Esophagus squamous epithelium (tissue), 5 donors: ENCODE results near the gene KLF4. TPM values are rescaled to one million over a fixed set of nuclear protein-coding genes. Genes with fewer than 3 reads are reported as not detected.
A peak's percentile ranks its signal among the peaks of the same experiment; 100 is the strongest.

Experiments used
- DNase-seq: peaks from one replicate; lab custom pipeline; 2025; lab: John Stamatoyannopoulos, UW
- H3K27ac ChIP-seq, 4 donors: fragments of 200-600 bp; sonication (generic); one replicate each; pipeline ENCODE4 v1.5.1; 2016 to 2019; ENCODE audit warnings: mild to moderate bottlenecking in 1 of 4
- H3K27me3 ChIP-seq, 4 donors: fragments of 200-600 bp; sonication (generic); 1 replicate in 3 of 4; 2 replicates in 1 of 4; pipeline versions ENCODE4 v1.5.1 to v1.6.0; 2017 to 2021; ENCODE audit warnings: antibody characterized with exemption in 1 of 4
- H3K36me3 ChIP-seq, 3 donors: fragments of 200-600 bp; sonication (generic); one replicate each; pipeline ENCODE4 v1.5.1; 2016 to 2019
- H3K4me1 ChIP-seq, 3 donors: fragments of 200-600 bp; sonication (generic); one replicate each; pipeline ENCODE4 v1.5.1; 2017 to 2019
- H3K4me3 ChIP-seq, 4 donors: fragments of 200-600 bp; sonication (generic); 1 replicate in 3 of 4; 2 replicates in 1 of 4; pipeline ENCODE4 v1.5.1; 2016 to 2019; ENCODE audit warnings: mild to moderate bottlenecking in 2 of 4, moderate library complexity in 1 of 4
- H3K9me3 ChIP-seq, 3 donors: fragments of 200-600 bp; sonication (generic); one replicate each; pipeline ENCODE4 v1.5.1; 2016 to 2019
- POLR2A ChIP-seq, 4 donors: fragments of 450-650 bp; IDR thresholded peaks; one replicate each; pipeline ENCODE4 v1.6.1; 2017; ENCODE audit warnings: antibody characterized with exemption in 4 of 4, mild to moderate bottlenecking in 4 of 4, moderate library complexity in 3 of 4
- WGBS, 2 donors: methylation state at CpG; one replicate each; pipeline ENCODE4 v1.1.5; 2018; 5-methylcytosine and 5-hydroxymethylcytosine counted together
- intact Hi-C: fragments of 100-400 bp; cut with DNase I; formaldehyde crosslinking; loops from one replicate; pipeline ENCODE4 v1.15.0; 2022
- total RNA-seq, 4 donors: library from RNA; depleted of rRNA; stranded (reverse); fragments of >200 nt; gene quantifications; one replicate each; pipeline ENCODE4 v1.1.0, GENCODE V29; 2016
- TF ChIP-seq, protein P1 (sequence below), 6 experiments: fragments of 450-650 bp in 4 of 6; fragments of 200-600 bp in 2 of 6; sonication (generic) in 2 of 6; IDR thresholded peaks; one replicate each; pipeline ENCODE4 v1.5.1; 2016 to 2019; ENCODE audit warnings: antibody characterized with exemption in 6 of 6, mild to moderate bottlenecking in 4 of 6, moderate library complexity in 4 of 6
- donor health status: DM: yes; HTN: yes; CAD: no.

Gene KLF4
- total RNA-seq, 4 donors from 2014 or later, result 72.0 to 157 (median 106) TPM

DNA sequence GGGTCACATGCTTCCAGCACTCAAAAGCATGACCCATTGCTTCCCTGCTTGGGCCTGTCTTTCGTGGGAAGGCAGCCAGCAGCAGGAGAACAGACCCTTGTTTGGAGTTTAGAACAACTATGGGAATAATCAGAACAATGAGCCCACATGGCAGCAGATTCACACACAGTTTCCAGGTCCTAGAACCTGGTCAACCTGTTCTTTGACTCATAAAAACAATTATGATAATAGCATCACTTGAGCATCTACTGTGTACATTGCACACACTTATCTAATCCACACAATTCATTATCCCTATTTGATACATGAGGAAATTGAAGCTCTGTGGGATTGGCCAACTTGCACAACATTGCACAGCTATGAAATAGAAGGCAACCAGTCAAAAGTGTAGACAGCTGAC, 41.7 kb downstream of the KLF4 start:
- Histone ChIP-seq H3K36me3 (no peaks in the 10 kb centered on the region), H3K27me3 (no peaks in the 10 kb centered on the region), H3K4me3 (no peak overlapping the region), H3K4me1 (peaks cover 4 to 29% (median 4%) of the 10 kb centered on the region in 3 donors), H3K27ac (no peak overlapping the region), H3K9me3 (no peaks in the 10 kb centered on the region)
- intact Hi-C loops, result no loop called here
- WGBS, 2 donors, result 43 to 57% methylated on average over 1 of the region's 1 CpG
- no peak for DNase-seq
- TF ChIP-seq, protein P1, sequence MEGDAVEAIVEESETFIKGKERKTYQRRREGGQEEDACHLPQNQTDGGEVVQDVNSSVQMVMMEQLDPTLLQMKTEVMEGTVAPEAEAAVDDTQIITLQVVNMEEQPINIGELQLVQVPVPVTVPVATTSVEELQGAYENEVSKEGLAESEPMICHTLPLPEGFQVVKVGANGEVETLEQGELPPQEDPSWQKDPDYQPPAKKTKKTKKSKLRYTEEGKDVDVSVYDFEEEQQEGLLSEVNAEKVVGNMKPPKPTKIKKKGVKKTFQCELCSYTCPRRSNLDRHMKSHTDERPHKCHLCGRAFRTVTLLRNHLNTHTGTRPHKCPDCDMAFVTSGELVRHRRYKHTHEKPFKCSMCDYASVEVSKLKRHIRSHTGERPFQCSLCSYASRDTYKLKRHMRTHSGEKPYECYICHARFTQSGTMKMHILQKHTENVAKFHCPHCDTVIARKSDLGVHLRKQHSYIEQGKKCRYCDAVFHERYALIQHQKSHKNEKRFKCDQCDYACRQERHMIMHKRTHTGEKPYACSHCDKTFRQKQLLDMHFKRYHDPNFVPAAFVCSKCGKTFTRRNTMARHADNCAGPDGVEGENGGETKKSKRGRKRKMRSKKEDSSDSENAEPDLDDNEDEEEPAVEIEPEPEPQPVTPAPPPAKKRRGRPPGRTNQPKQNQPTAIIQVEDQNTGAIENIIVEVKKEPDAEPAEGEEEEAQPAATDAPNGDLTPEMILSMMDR (IDR thresholded peaks at IDR 0.05), result no peak
- no peak for TF ChIP-seq POLR2A (IDR thresholded peaks at IDR 0.05)

DNA sequence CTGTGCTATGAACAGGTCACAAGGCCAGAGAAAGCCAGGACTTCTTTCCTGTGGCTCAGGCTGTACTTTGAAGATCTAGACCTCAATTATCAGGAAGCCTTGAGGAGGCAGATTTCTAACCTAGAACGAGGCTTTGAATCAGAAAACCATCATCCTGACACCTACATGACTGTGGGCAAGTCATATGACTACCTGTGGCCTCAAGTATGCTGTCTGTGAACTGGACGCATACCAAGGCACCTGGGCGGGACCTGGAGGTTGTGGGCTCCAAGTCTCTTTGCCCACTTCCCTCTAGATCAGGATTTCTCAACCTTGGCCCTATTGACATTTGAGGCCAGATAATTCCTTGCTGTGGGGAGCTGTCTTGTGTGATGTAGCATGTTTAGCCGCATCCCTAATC, 42.5 kb downstream of the KLF4 start:
- TF ChIP-seq POLR2A (IDR thresholded peaks at IDR 0.05), result no peak
- TF ChIP-seq, protein P1 (IDR thresholded peaks at IDR 0.05), result no peak
- H3K4me1 ChIP-seq, result peaks cover 4 to 29% (median 4%) of the 10 kb centered on the region in 3 donors
- H3K27ac ChIP-seq, result no peak overlapping the region
- intact Hi-C loops, result no loop called here
- H3K36me3 ChIP-seq, result no peaks in the 10 kb centered on the region
- no peaks in the 10 kb centered on the region for H3K27me3 ChIP-seq
- DNase-seq, result no peak
- no peak overlapping the region for H3K4me3 ChIP-seq
- H3K9me3 ChIP-seq, result no peaks in the 10 kb centered on the region
- WGBS, 2 donors, result 83 to 91% methylated on average over 3 to 4 of the region's 4 CpGs

- WGBS, 2 donors, result 79 to 81% methylated on average over 10 to 12 of the region's 12 CpGs
- Histone ChIP-seq H3K4me1 (peaks cover 4 to 29% (median 4%) of the 10 kb centered on the region in 3 donors), H3K9me3 (no peaks in the 10 kb centered on the region), H3K4me3 (no peak overlapping the region), H3K27ac (no peak overlapping the region), H3K36me3 (no peaks in the 10 kb centered on the region), H3K27me3 (no peaks in the 10 kb centered on the region)
- intact Hi-C loops, result no loop called here
- DNase-seq, result no peak
- TF ChIP-seq, protein P1 (IDR thresholded peaks at IDR 0.05), result no peak
- TF ChIP-seq POLR2A (IDR thresholded peaks at IDR 0.05), result no peak
Observed at GRCh38 chr9:107446491-107446890, 43.1 kb downstream of the KLF4 start.

GRCh38 chr9:107443786-107444185, 45.8 kb downstream of the KLF4 start:
- no peaks in the 10 kb centered on the region for H3K9me3 ChIP-seq
- intact Hi-C loops, result no loop called here
- WGBS, 2 donors, result 89 to 90% methylated on average over 1 of the region's 1 CpG
- H3K4me1 ChIP-seq, result peaks cover 4 to 33% (median 4%) of the 10 kb centered on the region in 3 donors
- H3K4me3 ChIP-seq, result no peak overlapping the region
- H3K36me3 ChIP-seq, result no peaks in the 10 kb centered on the region
- TF ChIP-seq, protein P1 (IDR thresholded peaks at IDR 0.05), result no peak
- TF ChIP-seq POLR2A (IDR thresholded peaks at IDR 0.05), result no peak
- peak overlapping the region in 1 of 4 donors; percentile 78 for H3K27ac ChIP-seq
- no peak for DNase-seq
- no peaks in the 10 kb centered on the region for H3K27me3 ChIP-seq

DNA sequence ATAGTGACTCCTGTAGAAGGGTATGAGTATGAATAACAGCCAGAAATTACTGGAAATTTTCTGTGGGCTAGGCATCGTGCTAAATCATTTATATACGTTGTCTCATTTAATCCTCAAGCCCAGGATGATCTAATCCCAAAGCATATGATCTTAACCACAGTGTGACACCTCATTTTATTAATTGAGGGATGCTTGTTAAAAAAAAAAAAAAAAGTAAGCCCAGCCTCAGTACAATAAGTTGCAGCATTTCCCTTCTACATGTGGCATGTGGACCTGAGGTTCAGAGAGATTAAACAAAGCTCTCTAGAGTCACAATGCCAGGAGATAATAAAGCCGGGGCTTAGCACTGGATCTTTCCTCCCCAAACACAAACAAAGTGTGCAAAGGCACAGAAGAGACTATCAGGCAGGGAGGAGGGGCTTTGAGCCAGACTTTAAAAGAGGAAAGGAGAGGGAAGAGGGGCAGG, 49.5 kb downstream of the KLF4 start:
- no peak overlapping the region for H3K27ac ChIP-seq
- no peak overlapping the region for H3K4me3 ChIP-seq
- WGBS, 2 donors, result 12 to 30% methylated on average over 3 of the region's 3 CpGs
- TF ChIP-seq POLR2A (IDR thresholded peaks at IDR 0.05), result no peak
- TF ChIP-seq, protein P1 (IDR thresholded peaks at IDR 0.05), result no peak
- H3K36me3 ChIP-seq, result no peaks in the 10 kb centered on the region
- H3K4me1 ChIP-seq, result peaks cover 0 to 16% (median 4%) of the 10 kb centered on the region in 3 donors
- no peaks in the 10 kb centered on the region for H3K9me3 ChIP-seq
- no peak for DNase-seq
- no peaks in the 10 kb centered on the region for H3K27me3 ChIP-seq
- intact Hi-C loops, result no loop called here
